B cell (primary cell): Measurements from ENCODE around the gene MAGEH1. TPM values are rescaled to one million over a fixed set of nuclear protein-coding genes. Genes with fewer than 3 reads are reported as not detected.

ENCODE experiments used
- ATAC-seq: fragments of 200-7000 bp; cut with Tn5 transposase; one replicate; pipeline ENCODE4 v1.10.0; 2021; ENCODE audit warnings: low read depth, mild to moderate bottlenecking, moderate number of reproducible peaks, moderate library complexity
- CTCF ChIA-PET: fragments of 350-600 bp; sonication (Branson Sonifier 250); formaldehyde crosslinking; loops from one replicate; lab custom pipeline; 2021; ENCODE audit warnings: antibody characterized with exemption, inconsistent platforms; lab: Charles Lee
- POLR2A ChIA-PET: fragments of 350-600 bp; sonication (Branson Sonifier 250); formaldehyde crosslinking; loops from one replicate; lab custom pipeline; 2021; ENCODE audit warnings: antibody characterized with exemption; lab: Charles Lee
- DNase-seq: peaks from one replicate; pipeline ENCODE4 v3.0.0; 2013
- H2AFZ ChIP-seq: 2 replicates; pipeline ENCODE4 v1.6.1; 2012; ENCODE audit warnings: mild to moderate bottlenecking, low read depth, low read length; ENCODE audit not compliant: insufficient read depth, poor library complexity, severe bottlenecking
- H3K27ac ChIP-seq, 2 donors: 1 replicate in 1 of 2; 2 replicates in 1 of 2; pipeline ENCODE4 v1.5.1; 2012 to 2013; ENCODE audit warnings: low read length in 2 of 2, mild to moderate bottlenecking in 2 of 2, moderate library complexity in 1 of 2
- H3K27me3 ChIP-seq, 4 experiments: fragments of 200-600 bp in 1 of 4; sonication (generic) in 1 of 4; replicated peaks in 1 of 4; 1 replicate in 2 of 4; 2 replicates in 2 of 4; pipeline versions ENCODE4 v1.6.1 to v1.7.0; 2013 to 2016; ENCODE audit warnings: low read length in 3 of 4, mild to moderate bottlenecking in 2 of 4, mixed read lengths in 1 of 4, moderate library complexity in 1 of 4; ENCODE audit not compliant: insufficient read depth in 4 of 4, control insufficient read depth in 3 of 4; ENCODE audit errors: control extremely low read depth in 1 of 4
- H3K36me3 ChIP-seq, 2 experiments: replicated peaks in 1 of 2; 1 replicate in 1 of 2; 2 replicates in 1 of 2; pipeline versions ENCODE4 v1.6.1 to v1.7.1; 2013; ENCODE audit warnings: low read length in 1 of 2; ENCODE audit not compliant: insufficient read depth in 2 of 2, control insufficient read depth in 1 of 2; ENCODE audit errors: control extremely low read depth in 1 of 2, extremely low read depth in 1 of 2
- H3K4me1 ChIP-seq, 2 donors: fragments of 200-600 bp in 1 of 2; sonication (generic) in 1 of 2; 1 replicate in 1 of 2; 2 replicates in 1 of 2; pipeline versions ENCODE4 v1.5.1 to v1.6.1; 2013 to 2017; ENCODE audit warnings: low read length in 2 of 2; ENCODE audit not compliant: control insufficient read depth in 2 of 2, insufficient read depth in 2 of 2
- H3K4me2 ChIP-seq: replicated peaks from 2 replicates; pipeline ENCODE3; 2012; ENCODE audit warnings: mild to moderate bottlenecking, low read depth, low read length; ENCODE audit not compliant: poor library complexity, severe bottlenecking
- H3K4me3 ChIP-seq, 5 experiments: fragments of 200-600 bp in 1 of 5; sonication (generic) in 1 of 5; 1 replicate in 3 of 5; 2 replicates in 2 of 5; pipeline versions ENCODE4 v1.5.1 to v1.7.0; 2011 to 2016; ENCODE audit warnings: low read length in 4 of 5, mild to moderate bottlenecking in 4 of 5, low read depth in 2 of 5, control low read depth in 1 of 5, moderate library complexity in 1 of 5; ENCODE audit not compliant: insufficient read depth in 1 of 5; ENCODE audit errors: control extremely low read depth in 1 of 5, extremely low read depth in 1 of 5
- H3K79me2 ChIP-seq: fragments of 200-600 bp; sonication (generic); one replicate; pipeline ENCODE4 v1.6.0; 2016; ENCODE audit warnings: low read length; ENCODE audit not compliant: control insufficient read depth, insufficient read depth
- H3K9ac ChIP-seq: fragments of 200-600 bp; sonication (generic); 2 replicates; pipeline ENCODE4 v1.6.1; 2017; ENCODE audit warnings: mild to moderate bottlenecking, low read length, moderate library complexity
- H3K9me3 ChIP-seq, 3 donors: one replicate each; pipeline versions ENCODE4 v1.6.1 to v1.7.1; 2013; ENCODE audit warnings: low read length in 2 of 3; ENCODE audit not compliant: control insufficient read depth in 2 of 3, insufficient read depth in 1 of 3; ENCODE audit errors: control extremely low read depth in 1 of 3
- H4K20me1 ChIP-seq: 2 replicates; pipeline ENCODE4 v1.6.0; 2012; ENCODE audit warnings: mild to moderate bottlenecking, low read length; ENCODE audit not compliant: insufficient read depth, control insufficient read depth, poor library complexity, severe bottlenecking
- H3K27ac Mint-ChIP-seq: one replicate; pipeline ENCODE4 v1.8.0; 2021; ENCODE audit warnings: mixed read lengths
- H3K27me3 Mint-ChIP-seq: one replicate; pipeline ENCODE4 v1.8.0; 2021; ENCODE audit warnings: mixed read lengths
- H3K4me1 Mint-ChIP-seq: one replicate; pipeline ENCODE4 v1.8.0; 2021; ENCODE audit warnings: mixed read lengths
- H3K4me3 Mint-ChIP-seq: one replicate; pipeline ENCODE4 v1.8.0; 2021; ENCODE audit warnings: mixed read lengths
- H3K9me3 Mint-ChIP-seq: one replicate; pipeline ENCODE4 v1.8.0; 2022; ENCODE audit warnings: mixed read lengths; ENCODE audit not compliant: insufficient read depth
- EZH2 ChIP-seq: IDR thresholded peaks from 2 replicates; pipeline ENCODE4 v1.6.1; 2012; ENCODE audit warnings: borderline replicate concordance, low read depth, mild to moderate bottlenecking, moderate library complexity, low read length; ENCODE audit not compliant: insufficient read depth, poor library complexity, severe bottlenecking
- WGBS: methylation state at CpG from one replicate; pipeline ENCODE4 v1.1.5; 2013; ENCODE audit warnings: missing lambda C conversion rate; ENCODE audit not compliant: insufficient coverage; 5-methylcytosine and 5-hydroxymethylcytosine counted together
- intact Hi-C: fragments of 100-400 bp; cut with micrococcal nuclease; formaldehyde crosslinking; loops from one replicate; pipeline ENCODE4 v1.10.0; 2022
- polyA plus RNA-seq: library from polyadenylated mRNA; depleted of rRNA; stranded (reverse); fragments of >200 nt; gene quantifications from 2 replicates; pipeline ENCODE4 v1.2.3, GENCODE V29; 2012
- total RNA-seq, 2 donors: library from RNA; stranded (reverse); fragments of 120-200 nt in 1 of 2; gene quantifications; 1 replicate in 1 of 2; 2 replicates in 1 of 2; pipeline versions ENCODE4 v1.2.3 to v1.2.4, GENCODE V29; 2013 to 2022
- TF ChIP-seq, protein P1 (sequence below): fragments of 200-600 bp; IDR thresholded peaks from one replicate; pipeline ENCODE4 v1.8.0; 2022; ENCODE audit warnings: antibody characterized with exemption, mild to moderate bottlenecking

The MAGEH1 gene
- total and polyA plus RNA-seq, 2 donors (not counting 1 experiment from before 2014, with no cell fraction given): 10.2 to 13.6 TPM

DNA sequence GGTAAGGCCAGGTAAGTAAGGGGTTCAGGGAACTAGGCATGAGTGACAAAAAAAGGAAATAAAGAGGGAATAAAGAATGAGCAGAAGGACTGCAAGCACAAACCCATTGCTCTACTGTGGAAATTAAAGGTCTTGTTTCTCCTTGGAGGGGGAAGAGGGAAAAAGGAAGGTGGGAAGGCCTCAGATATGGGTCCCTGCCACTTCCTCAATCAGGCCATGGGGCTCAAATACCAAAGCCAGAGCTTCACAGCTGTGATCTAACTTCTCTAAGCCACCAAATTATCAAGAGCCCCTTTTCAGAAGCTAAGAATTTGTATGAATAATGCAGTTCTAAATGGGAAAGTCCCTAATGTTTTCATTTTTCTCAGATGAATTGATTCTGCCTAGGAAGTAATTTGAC is 33.0 kb downstream of the MAGEH1 start:
- ChIA-PET POLR2A (no interaction called here), CTCF (no interaction called here)
- Histone ChIP-seq H4K20me1 (no peaks in the 10 kb centered on the region), H2AFZ (no peak overlapping the region), H3K4me1 (peaks cover under 1 to 10% of the 10 kb centered on the region in 2 donors), H3K27me3 (no peaks in the 10 kb centered on the region), H3K4me3 (no peak overlapping the region), H3K4me2 (no peak overlapping the region), H3K36me3 (no peaks in the 10 kb centered on the region), H3K9me3 (no peaks in the 10 kb centered on the region), H3K79me2 (no peaks in the 10 kb centered on the region), H3K27ac (no peak overlapping the region), H3K9ac (no peak overlapping the region)
- Mint-ChIP-seq H3K27ac (no peak overlapping the region), H3K27me3 (no peaks in the 10 kb centered on the region), H3K4me1 (peaks cover 14% of the 10 kb centered on the region), H3K4me3 (no peak overlapping the region), H3K9me3 (no peaks in the 10 kb centered on the region)
- no peak for ATAC-seq
- DNase-seq: no peak
- TF ChIP-seq EZH2: no peak
- TF ChIP-seq, protein P1, sequence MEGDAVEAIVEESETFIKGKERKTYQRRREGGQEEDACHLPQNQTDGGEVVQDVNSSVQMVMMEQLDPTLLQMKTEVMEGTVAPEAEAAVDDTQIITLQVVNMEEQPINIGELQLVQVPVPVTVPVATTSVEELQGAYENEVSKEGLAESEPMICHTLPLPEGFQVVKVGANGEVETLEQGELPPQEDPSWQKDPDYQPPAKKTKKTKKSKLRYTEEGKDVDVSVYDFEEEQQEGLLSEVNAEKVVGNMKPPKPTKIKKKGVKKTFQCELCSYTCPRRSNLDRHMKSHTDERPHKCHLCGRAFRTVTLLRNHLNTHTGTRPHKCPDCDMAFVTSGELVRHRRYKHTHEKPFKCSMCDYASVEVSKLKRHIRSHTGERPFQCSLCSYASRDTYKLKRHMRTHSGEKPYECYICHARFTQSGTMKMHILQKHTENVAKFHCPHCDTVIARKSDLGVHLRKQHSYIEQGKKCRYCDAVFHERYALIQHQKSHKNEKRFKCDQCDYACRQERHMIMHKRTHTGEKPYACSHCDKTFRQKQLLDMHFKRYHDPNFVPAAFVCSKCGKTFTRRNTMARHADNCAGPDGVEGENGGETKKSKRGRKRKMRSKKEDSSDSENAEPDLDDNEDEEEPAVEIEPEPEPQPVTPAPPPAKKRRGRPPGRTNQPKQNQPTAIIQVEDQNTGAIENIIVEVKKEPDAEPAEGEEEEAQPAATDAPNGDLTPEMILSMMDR: no peak
- intact Hi-C loops: no loop called here

DNA sequence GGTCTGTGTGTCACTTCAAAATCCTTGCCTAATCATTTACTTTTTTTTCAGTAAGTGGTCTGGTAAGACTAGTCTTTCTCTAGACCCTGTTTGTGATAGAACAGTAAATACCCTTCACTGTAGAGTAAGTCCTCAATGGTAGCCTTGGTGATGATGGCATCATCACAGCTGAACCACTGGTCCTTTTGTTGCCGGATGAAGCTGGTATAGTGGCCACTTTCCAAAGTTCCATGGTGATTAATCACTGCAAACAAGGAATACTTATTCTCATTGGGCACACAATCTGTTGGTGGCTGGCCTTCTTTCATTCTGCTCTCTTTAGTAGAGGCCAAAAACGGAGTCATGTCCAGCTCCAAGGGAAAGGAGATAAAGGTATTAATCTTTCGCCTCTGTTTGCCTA is 34.8 kb downstream of the MAGEH1 start:
- Histone ChIP-seq H3K4me2 (no peak overlapping the region), H3K27ac (no peak overlapping the region), H3K9ac (no peak overlapping the region), H3K4me3 (no peak overlapping the region), H3K79me2 (no peaks in the 10 kb centered on the region), H2AFZ (no peak overlapping the region), H3K4me1 (peaks cover 3 to 11% of the 10 kb centered on the region in 2 donors), H3K27me3 (no peaks in the 10 kb centered on the region), H4K20me1 (no peaks in the 10 kb centered on the region), H3K9me3 (no peaks in the 10 kb centered on the region), H3K36me3 (no peaks in the 10 kb centered on the region)
- CTCF ChIA-PET: no interaction called here
- no peak for DNase-seq
- H3K27me3 Mint-ChIP-seq: no peaks in the 10 kb centered on the region
- TF ChIP-seq, protein P1: no peak
- no peak for TF ChIP-seq EZH2
- H3K9me3 Mint-ChIP-seq: no peaks in the 10 kb centered on the region
- 100% methylated on average over 1 of the region's 3 CpGs for WGBS
- no peak overlapping the region for H3K27ac Mint-ChIP-seq
- H3K4me1 Mint-ChIP-seq: peaks cover 15% of the 10 kb centered on the region
- no peak overlapping the region for H3K4me3 Mint-ChIP-seq
- intact Hi-C loops: no loop called here
- POLR2A ChIA-PET: no interaction called here
- ATAC-seq: no peak
